Mesenteric fat pad (tissue), 1 donor: ENCODE data around the gene LRRC39. TPM values are rescaled to one million over a fixed set of nuclear protein-coding genes. Genes with fewer than 3 reads are reported as not detected.

Experiments used
- DNase-seq: peaks from one replicate; pipeline ENCODE4 v3.0.0-alpha.2; 2020; ENCODE audit warnings: low spot score
- total RNA-seq: library from RNA; stranded (reverse); fragmentation: NEBNext Ultra II Directional; extraction: Animal tissue kit (Norgen Biotek cat#: 25700); gene quantifications from one replicate; pipeline ENCODE4 v1.2.1, GENCODE V29; 2021
- donor health status: DM: yes; HTN: yes; CAD: no.

LRRC39 gene
- total RNA-seq, 1 donor from 2014 or later, result 1.0 TPM

DNA sequence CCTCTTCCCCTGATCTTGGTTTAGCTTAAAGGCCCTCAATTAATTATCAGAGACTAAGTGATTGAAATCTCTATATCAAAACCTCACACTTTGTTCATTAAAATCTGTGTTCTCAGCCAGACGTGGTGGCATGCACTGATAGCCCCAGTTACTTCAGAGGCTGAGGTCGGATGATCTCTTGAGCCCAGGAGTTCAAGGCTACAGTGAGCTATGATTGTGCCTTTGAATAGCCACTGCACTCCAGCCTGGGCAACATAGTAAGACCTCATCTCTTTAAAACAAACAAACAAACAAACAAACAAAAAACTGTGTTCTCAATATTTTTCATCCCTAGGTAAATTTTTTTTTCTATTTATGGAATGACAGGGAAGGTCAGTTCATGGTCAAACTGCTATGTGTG is 26.4 kb downstream of the LRRC39 start:
- DNase-seq, result no peak

DNA sequence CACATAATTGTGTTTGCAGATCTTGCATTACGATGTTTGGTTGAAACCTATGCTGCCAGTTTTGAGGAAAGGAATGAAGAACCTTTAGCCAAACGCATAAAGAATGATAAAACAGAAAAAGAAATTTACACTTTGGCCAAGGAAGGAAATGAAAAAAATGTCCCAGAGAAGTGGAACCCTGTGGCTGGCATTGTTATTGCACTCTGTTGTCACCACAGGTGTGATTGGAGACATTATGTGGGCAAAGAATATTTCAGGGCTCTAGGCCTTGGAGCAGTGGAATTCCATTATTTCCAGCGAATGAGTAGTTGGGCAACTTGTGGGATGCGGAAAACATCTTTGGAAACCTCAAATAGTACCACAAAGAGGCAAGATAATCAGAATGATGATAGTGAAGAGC is 30.2 kb downstream of the LRRC39 start:
- DNase-seq, result no peak

DNA sequence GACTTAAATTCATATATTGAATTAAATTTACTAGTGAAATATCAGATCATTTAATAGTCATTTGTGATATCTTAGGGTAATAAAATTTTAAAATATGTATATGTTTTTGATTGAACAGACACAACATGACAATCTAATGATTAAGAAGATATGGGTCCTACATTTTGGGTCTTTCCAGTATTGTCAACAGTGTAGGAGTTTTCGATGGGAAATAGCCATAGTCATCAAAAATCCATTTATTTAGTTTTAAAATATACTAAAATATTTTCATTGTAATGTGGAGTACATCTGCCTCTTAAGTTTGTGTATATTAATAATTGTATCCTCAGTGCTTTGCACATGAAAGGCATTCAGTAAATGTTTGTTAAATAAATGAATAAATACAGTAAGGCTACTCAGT is 31.1 kb downstream of the LRRC39 start:
- DNase-seq, result no peak

DNA sequence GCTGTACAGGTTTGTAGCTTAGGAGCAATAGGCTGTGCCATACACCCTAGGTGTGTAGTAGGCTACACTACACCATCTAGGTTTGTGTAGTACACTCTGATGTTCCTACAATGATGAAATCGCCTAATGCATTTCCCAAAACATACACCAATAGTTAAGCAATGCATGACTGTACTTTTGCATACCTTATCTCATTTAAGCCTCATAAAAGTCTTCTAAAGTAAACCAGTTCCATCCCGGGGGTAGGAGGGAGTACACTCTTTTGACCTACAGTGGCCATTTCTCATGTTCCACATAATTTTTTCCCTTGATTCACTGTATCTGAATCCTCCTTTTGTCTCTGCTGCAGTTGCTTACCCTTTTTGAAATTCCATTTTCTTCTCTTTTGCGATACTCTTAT is 32.9 kb downstream of the LRRC39 start:
- DNase-seq, result no peak

DNA sequence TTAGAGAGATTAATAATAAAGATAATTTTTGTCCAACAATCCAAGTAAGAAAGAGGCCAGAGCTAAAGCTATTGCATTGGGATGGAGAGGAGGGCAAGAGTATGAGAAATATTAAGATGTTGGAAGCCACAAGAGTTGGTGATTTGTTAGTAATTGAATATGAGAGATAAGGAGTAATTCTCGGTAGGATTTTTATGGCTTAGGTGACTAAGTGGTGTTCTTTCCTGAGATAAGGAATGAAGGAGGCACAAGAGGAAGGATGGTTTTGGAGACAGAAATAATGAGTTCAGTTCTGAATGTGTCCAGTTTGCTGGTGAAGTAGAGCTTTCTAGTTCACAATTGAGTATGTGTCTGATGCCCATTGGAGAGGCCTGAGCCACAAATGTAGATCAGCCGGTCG is 35.7 kb downstream of the LRRC39 start:
- DNase-seq, result no peak

DNA sequence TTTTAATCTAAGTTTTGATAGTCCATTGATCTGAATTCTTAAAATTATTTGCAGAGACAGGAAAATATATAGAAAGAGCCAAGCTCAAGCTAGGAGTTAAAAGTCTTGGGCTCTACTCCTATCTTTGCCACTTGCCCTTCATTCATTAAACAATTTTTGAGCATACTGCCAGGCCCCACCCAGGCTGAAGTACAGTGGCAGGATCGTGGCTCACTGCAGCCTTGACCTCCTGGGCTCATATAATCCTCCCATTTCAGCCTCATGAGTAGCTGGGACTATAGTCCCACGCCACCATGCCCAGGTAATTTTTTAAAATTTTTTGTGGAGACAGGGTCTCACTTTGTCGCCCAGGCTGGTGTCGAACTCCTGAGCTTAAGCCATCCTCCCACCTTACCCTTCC is 36.9 kb downstream of the LRRC39 start:
- DNase-seq, result no peak

DNA sequence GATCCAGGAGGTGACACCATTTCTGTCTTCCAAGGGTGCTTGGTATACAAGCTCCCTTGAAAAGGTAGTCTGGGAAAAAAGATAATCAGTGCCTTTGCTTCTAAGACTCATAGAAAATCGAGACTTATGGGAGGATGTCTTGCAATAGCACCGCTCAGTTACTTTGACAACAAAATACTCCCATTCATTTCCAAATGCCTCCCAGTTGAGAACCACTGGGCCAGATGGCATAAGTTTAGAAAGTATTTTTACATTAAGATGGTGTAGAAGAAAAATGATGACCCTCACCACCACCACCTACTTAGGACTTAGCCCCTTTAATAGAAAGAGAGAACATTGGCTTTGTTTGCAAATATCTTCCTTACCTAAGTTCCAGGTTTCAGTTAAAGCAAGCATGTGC is 40.5 kb downstream of the LRRC39 start:
- DNase-seq, result no peak

DNA sequence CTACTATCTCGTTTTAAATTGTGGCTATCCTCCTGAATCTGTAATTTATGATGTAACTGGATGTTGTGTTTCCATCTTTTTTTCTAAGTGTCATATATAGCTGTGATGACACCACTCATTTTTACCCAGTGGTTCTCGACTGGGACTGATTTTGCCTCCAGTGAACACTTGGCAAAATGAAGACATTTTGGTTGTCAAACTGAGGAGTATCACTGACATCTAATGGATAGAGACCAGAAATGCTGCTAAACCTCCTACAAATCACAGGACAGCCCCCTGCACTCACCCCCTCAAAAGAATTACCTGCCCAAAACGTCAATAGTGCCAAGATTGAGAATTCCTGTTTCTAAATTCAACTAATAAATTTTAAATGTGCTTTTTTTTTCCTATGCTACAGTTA is 43.2 kb downstream of the LRRC39 start:
- DNase-seq, result no peak

DNA sequence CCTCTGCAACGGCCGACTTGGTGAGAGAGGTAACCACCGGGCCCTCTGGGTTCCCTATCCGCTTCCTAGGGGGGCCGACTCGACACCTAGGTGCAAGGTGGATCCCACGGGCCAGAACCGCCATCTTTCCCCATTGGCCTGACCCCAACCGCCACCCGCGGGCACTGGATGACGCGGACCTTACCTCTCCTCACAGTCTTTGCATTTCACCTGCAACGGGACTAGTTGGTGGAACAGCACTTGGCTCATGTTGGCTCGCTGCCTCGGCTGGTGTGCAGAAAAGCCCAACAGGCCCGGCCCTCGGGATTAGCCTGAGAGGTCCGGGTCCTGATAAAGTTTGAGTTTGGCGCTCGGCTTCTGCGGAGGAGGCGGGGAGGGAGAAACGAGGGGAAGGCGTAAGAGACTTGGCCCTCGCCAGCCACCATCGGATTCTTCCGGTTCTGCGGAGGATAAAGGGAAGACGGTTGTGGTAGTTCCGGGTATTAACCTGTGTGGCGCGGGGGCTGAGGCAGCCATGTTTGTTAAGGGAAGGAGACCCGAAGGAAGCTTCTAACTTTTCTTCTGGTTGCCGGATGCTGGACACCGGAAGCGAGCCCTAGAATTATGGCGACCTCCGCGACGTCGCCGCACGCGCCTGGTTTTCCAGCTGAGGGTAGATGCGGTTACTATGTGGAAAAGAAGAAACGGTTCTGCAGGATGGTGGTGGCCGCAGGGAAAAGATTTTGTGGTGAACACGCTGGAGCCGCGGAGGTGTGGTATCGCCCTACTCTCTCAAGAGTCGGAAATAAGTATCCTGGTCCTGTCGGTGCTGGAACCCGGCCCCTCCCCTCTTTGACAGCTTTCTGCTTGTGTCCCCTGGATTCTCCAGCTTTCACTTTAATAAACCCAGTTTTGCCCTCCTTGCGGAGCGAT is 45.2 kb downstream of the LRRC39 start, which contains the start of the genes SASS6 and TRMT13:
Gene SASS6, minus strand, starts transcription at position 365 of the 912 bp plus-strand sequence. Its CDS starts 116 bp downstream, at position 249.
Gene TRMT13, plus strand, starts transcription at position 598 of the 912 bp plus-strand sequence. Its CDS starts 6 bp downstream, at position 604.
- peak; percentile 97 for DNase-seq

DNA sequence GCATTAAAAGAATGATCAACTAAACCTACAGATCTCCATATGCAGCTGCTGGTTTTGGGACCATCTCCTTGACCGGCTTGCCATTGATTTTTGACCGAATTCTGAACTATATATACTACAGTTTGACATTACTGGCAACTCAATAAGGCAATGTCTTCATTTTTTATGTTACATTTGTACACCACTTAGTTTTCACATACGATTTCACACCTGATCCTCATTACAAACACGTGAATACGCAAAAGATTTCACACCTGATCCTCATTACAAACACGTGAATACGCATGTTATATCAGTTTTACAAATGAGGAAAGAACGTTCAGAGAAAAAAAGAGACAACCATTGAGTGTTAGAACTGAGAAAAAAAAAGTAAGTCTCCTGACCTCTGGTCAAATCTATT is 46.4 kb downstream of the LRRC39 start:
- DNase-seq, result no peak

DNA sequence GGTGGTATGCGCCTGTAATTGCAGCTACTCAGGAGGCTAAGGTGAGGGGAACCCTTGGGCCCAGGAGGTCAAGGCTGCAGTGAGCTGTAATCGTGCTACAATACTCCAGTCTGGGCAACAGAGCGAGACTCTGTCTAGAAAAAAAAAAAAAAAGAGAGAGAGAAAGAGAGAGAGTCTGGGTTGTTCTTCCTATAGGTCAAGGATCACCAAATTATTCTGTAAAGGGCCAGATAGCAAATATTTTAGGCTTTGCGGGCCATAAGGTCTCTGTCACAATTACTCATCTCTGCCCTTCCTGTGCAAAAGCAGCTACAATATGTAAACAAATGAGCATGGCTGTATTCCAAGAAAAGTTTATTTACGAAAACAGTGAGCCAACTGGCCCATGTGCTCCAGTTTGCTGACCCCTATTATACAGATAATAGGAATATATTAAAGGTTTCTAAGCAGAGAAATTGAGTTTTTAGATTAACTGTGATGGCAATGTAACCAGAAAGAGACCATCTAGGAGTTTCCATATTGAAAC is 47.4 kb downstream of the LRRC39 start:
- DNase-seq, result no peak

DNA sequence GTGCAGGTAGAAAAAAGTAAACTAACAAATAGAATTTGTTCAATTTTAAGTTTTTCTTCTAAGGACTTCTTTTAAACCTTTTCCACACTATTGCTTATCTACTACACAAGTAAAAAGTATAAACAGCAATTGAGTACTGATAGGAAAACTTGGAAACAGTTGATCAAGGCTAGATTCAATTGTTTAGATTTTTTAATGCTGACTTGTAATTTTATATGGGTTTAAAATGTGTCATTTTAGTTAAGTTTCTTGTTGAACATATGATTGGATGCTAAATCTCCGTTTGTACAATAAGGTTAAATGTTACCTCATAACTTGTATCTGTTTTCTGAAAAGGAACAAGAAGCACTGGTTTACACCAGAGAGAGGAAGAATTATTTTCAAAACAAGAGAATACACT is 50.8 kb downstream of the LRRC39 start:
- no peak for DNase-seq

DNA sequence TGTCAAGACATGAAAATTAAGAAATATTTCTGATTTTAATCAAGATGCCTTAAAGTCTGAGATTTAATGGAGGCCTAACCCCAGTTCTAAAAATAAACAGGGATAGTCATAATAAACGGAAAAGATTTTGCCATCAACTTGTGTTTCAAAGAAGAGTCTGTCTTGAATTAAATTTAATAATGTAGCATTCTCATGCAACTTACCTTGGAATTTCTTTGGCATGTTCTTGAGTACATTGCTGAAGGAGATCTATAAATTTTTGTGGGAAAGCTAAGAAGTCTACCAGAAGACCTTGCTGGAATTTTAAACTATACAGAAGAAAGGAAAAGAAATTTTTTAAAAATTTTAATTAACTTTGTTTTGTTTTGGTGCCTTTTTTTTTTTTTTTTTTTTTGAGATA is 55.9 kb downstream of the LRRC39 start:
- DNase-seq, result no peak

DNA sequence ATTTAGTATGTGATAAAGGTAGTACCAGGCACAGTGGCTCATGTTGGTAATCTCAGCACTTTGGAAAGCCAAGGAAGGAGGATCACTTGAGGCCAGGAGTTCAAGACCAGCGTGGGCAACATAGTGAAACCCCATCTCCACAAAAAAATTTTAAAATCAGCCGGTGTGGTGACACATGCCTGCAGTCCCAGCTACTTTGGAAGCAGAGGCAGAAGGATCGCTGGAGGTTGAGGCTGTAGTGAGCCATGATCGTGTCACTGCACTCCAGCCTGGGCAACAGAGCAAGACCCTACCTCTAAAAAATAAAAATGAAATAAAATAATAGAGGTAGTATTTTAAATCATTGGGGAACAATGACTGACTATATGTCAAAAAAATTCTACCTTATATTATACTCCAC is 62.5 kb downstream of the LRRC39 start:
- no peak for DNase-seq

DNA sequence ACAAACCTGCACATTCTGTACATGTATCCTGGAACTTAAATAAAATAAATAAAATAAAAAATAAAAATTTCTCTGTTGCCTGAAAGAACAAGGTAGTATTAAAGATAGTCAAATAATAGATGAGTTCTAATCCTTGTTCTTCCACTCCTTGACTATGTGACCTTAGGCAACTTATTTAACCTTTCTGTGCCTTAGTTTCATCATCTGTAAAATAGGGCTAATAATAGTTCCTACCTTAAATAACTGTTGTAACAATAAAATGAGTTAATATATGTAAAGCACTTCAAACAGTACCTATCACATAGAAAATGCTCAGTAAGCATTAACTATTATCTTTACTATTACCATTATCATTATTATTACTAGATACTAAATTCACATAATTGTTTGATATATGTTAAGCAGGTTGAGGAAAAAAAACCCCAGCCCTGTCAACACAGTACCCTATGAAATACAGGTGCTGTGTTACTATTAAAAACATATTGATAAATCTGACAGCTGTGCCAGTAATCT is 68.4 kb downstream of the LRRC39 start:
- DNase-seq, result no peak

DNA sequence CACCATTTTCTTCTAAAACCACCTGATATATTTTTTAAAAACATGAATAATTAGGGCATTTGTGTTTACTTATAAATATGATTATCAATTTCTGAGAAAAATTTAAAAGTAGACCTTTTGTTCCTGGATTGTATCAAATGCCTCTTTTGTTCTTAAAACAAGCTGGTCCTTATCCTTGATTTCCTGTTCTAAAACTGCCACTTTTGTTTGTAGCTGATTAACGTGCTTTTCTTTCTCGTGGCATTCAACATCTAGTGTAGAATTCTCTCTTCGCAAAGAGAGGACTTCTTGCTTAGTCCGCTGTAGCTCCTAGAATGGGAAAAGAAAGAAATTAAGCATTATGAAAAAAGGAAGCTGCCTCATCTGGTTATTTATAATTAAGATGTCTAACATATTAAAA is 70.4 kb downstream of the LRRC39 start:
- DNase-seq, result no peak

DNA sequence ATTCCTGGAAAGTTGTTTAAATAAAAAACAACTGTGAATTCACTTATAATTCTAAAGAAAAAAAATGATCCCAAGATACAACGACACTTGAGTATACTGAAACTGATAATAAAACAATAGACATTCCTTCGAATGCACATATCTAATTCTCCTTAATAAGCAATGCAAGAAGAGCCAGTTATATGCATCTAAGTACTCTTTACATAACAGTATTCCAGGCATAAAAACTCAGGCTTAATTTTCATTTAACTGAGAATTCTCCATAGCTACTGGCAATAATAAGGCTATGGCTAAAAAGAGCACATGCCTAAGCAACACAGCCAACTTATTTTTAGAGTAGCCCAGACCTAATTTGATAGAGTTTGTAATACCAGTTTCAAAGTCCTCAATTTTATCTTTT is 76.5 kb downstream of the LRRC39 start:
- DNase-seq, result no peak

DNA sequence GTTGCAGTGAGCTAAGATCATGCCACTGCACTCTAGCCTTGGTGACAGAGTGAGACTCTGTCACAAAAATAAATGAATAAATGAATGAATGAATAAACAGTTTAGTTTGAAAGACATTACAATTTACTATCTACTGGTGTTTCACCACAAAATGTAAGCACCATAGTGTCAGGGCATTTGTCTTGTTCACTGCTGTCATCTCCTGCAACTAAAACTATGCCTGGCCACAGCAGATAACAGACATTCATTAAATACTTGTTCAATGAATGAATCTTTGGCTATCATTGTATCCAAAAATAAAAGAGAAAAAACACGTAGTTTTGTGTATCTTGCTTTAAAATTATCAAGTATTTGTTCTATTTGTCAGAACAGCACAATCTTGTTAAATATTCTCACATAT is 77.9 kb downstream of the LRRC39 start:
- DNase-seq, result no peak
